ENCODE data around the gene PRIM1. TPM values are rescaled to one million over a fixed set of nuclear protein-coding genes. Genes with fewer than 3 reads are reported as not detected.

The PRIM1 gene
- total RNA-seq, 1 experiment from 2014 or later: 25.0 TPM

DNA sequence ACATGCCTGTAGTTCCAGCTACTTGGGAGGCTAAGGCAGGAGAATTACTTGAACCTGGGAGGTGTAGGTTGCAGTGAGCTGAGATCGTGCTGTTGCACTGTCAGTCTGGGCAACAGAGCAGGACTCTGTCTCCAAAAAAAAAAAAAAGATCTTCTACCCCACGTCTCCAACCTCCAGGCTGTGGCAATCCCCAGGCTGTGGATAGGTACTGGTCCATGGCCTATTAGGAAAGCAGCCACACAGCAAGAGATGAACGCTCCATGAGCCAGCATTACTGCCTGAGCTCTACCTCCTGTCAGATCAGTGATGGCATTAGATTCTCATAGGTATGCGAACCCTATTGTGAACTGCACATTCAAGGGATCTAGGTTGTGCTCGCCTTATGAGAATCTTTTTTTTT is 58.0 kb downstream of the PRIM1 start:
- ChIA-PET CTCF (no interaction called here), POLR2A (no interaction called here)
- no peaks in the 10 kb centered on the region for H3K4me1 ChIP-seq (ENCODE audit: control insufficient read depth, insufficient read depth, low read length)
- no peak overlapping the region for H3K27ac ChIP-seq (ENCODE audit: low read length)
- no peaks in the 10 kb centered on the region for H3K27me3 ChIP-seq (ENCODE audit: control insufficient read depth, insufficient read depth, low read length)
- no TSS peak for BruUV-seq (replicated peaks)
- TF ChIP-seq TCF7L2 (IDR thresholded peaks at IDR 0.05; ENCODE audit: low read depth, low read length) (no peak), SIN3A (IDR thresholded peaks at IDR 0.05; ENCODE audit: borderline replicate concordance, insufficient read depth, low read depth, low read length) (no peak), POLR2AphosphoS5 (IDR thresholded peaks at IDR 0.05; ENCODE audit: low read depth, low read length) (no peak)
- TF ChIP-seq, protein P1, sequence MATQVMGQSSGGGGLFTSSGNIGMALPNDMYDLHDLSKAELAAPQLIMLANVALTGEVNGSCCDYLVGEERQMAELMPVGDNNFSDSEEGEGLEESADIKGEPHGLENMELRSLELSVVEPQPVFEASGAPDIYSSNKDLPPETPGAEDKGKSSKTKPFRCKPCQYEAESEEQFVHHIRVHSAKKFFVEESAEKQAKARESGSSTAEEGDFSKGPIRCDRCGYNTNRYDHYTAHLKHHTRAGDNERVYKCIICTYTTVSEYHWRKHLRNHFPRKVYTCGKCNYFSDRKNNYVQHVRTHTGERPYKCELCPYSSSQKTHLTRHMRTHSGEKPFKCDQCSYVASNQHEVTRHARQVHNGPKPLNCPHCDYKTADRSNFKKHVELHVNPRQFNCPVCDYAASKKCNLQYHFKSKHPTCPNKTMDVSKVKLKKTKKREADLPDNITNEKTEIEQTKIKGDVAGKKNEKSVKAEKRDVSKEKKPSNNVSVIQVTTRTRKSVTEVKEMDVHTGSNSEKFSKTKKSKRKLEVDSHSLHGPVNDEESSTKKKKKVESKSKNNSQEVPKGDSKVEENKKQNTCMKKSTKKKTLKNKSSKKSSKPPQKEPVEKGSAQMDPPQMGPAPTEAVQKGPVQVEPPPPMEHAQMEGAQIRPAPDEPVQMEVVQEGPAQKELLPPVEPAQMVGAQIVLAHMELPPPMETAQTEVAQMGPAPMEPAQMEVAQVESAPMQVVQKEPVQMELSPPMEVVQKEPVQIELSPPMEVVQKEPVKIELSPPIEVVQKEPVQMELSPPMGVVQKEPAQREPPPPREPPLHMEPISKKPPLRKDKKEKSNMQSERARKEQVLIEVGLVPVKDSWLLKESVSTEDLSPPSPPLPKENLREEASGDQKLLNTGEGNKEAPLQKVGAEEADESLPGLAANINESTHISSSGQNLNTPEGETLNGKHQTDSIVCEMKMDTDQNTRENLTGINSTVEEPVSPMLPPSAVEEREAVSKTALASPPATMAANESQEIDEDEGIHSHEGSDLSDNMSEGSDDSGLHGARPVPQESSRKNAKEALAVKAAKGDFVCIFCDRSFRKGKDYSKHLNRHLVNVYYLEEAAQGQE (IDR thresholded peaks at IDR 0.05; ENCODE audit: insufficient read depth in 1 of 2, low read depth in 2 of 2, low read length in 1 of 2): no peak
- TF ChIP-seq, protein P2, sequence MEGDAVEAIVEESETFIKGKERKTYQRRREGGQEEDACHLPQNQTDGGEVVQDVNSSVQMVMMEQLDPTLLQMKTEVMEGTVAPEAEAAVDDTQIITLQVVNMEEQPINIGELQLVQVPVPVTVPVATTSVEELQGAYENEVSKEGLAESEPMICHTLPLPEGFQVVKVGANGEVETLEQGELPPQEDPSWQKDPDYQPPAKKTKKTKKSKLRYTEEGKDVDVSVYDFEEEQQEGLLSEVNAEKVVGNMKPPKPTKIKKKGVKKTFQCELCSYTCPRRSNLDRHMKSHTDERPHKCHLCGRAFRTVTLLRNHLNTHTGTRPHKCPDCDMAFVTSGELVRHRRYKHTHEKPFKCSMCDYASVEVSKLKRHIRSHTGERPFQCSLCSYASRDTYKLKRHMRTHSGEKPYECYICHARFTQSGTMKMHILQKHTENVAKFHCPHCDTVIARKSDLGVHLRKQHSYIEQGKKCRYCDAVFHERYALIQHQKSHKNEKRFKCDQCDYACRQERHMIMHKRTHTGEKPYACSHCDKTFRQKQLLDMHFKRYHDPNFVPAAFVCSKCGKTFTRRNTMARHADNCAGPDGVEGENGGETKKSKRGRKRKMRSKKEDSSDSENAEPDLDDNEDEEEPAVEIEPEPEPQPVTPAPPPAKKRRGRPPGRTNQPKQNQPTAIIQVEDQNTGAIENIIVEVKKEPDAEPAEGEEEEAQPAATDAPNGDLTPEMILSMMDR (IDR thresholded peaks at IDR 0.05): no peak
- DNase-seq (ENCODE audit: low read depth, low spot score) (no peak), ATAC-seq (no peak)
- in situ Hi-C loops (cut with HindIII; ENCODE audit: low pct_unique_long_range_greater_than_20kb, low sequenced_read_pairs): no loop called here
- no peaks in the 10 kb centered on the region for H3K36me3 ChIP-seq (ENCODE audit: control insufficient read depth, insufficient read depth, low read length)
- H3K4me3 ChIP-seq (ENCODE audit: low read depth in 2 of 2, low read length in 2 of 2): no peak overlapping the region
- intact Hi-C loops (cut with micrococcal nuclease; ENCODE audit: unreplicated experiment): no loop called here
- H3K9me3 ChIP-seq (ENCODE audit: control insufficient read depth, insufficient read depth, low read depth, low read length): no peaks in the 10 kb centered on the region

DNA sequence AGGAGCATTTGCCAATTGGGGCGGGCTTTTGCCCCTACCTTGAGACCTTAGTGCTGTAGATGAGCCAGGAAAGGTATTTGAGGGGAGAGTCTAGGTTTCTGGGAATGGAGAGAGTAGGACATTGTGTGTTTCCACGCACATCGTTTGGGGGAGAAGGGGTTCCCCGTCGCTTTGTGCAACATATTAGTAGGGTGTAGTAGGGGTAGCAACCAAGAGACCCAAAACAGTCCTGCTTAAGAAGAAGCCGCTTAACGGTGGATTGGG is 63.3 kb downstream of the PRIM1 start:
- CTCF ChIA-PET: interaction anchor here (0.6 kb wide), 1 partner anchor 313 kb away, joined by 8 read pairs; no protein-coding TSS in a partner anchor

More for the DNA sequence above, 63.3 kb downstream of the PRIM1 start:
- TF ChIP-seq SIN3A (IDR thresholded peaks at IDR 0.05; ENCODE audit: borderline replicate concordance, insufficient read depth, low read depth, low read length): no peak
- TF ChIP-seq TCF7L2 (IDR thresholded peaks at IDR 0.05; ENCODE audit: low read depth, low read length): no peak
- TF ChIP-seq POLR2AphosphoS5 (IDR thresholded peaks at IDR 0.05; ENCODE audit: low read depth, low read length): no peak
- TF ChIP-seq, protein P2 (IDR thresholded peaks at IDR 0.05): no peak
- TF ChIP-seq, protein P1 (IDR thresholded peaks at IDR 0.05; ENCODE audit: insufficient read depth in 1 of 2, low read depth in 2 of 2, low read length in 1 of 2): no peak
- intact Hi-C loops (cut with micrococcal nuclease; ENCODE audit: unreplicated experiment) (loop anchor here (2.0 kb wide), 1 partner anchor 36 kb away; the partner anchor contains the start of gene NACA), in situ Hi-C loops (cut with HindIII; ENCODE audit: low pct_unique_long_range_greater_than_20kb, low sequenced_read_pairs) (no loop called here)
- no peak for ATAC-seq
- Histone ChIP-seq H3K36me3 (ENCODE audit: control insufficient read depth, insufficient read depth, low read length) (peaks cover 9% of the 10 kb centered on the region), H3K27ac (ENCODE audit: low read length) (peak overlapping the region; percentile 100), H3K9me3 (ENCODE audit: control insufficient read depth, insufficient read depth, low read depth, low read length) (no peaks in the 10 kb centered on the region), H3K27me3 (ENCODE audit: control insufficient read depth, insufficient read depth, low read length) (no peaks in the 10 kb centered on the region), H3K4me3 (ENCODE audit: low read depth in 2 of 2, low read length in 2 of 2) (peak overlapping the region; percentile 97 to 99), H3K4me1 (ENCODE audit: control insufficient read depth, insufficient read depth, low read length) (no peaks in the 10 kb centered on the region)
- BruUV-seq (replicated peaks): TSS peak; percentile 99
- no peak for DNase-seq (ENCODE audit: low read depth, low spot score)
- POLR2A ChIA-PET: no interaction called here
